ENCODE results near the gene MB21D2. TPM values are rescaled to one million over a fixed set of nuclear protein-coding genes. Genes with fewer than 3 reads are reported as not detected.

Gene MB21D2
- total RNA-seq, 1 donor from 2014 or later, result 14.1 TPM

- H3K4me1 Mint-ChIP-seq (ENCODE audit: unreplicated experiment), result peaks cover 21% of the 10 kb centered on the region
- no peak for DNase-seq (ENCODE audit: extremely low spot score, unreplicated experiment)
- H3K27ac Mint-ChIP-seq, result peak overlapping the region; percentile 23
- no peaks in the 10 kb centered on the region for H3K36me3 Mint-ChIP-seq
- no peaks in the 10 kb centered on the region for H3K9me3 Mint-ChIP-seq
- no peak overlapping the region for H3K4me3 Mint-ChIP-seq
- TF ChIP-seq CTCF (conservative IDR thresholded peaks at IDR 0.05), result peak; percentile 85
- no peaks in the 10 kb centered on the region for H3K27me3 Mint-ChIP-seq
Measured at GRCh38 chr3:192812743-192813383, 104.8 kb downstream of the MB21D2 start.

GRCh38 chr3:192805711-192806110 is 111.9 kb downstream of the MB21D2 start:
- Mint-ChIP-seq H3K27me3 (no peaks in the 10 kb centered on the region), H3K4me3 (no peak overlapping the region)

GRCh38 chr3:192804502-192804901 is 113.2 kb downstream of the MB21D2 start:
- H3K27me3 Mint-ChIP-seq, result no peaks in the 10 kb centered on the region

More at GRCh38 chr3:192805711-192806110, 111.9 kb downstream of the MB21D2 start:
- no peak overlapping the region for H3K27ac Mint-ChIP-seq
- no peaks in the 10 kb centered on the region for H3K9me3 Mint-ChIP-seq
- no peaks in the 10 kb centered on the region for H3K36me3 Mint-ChIP-seq
- DNase-seq (ENCODE audit: extremely low spot score, unreplicated experiment), result no peak
- peaks cover 10% of the 10 kb centered on the region for H3K4me1 Mint-ChIP-seq (ENCODE audit: unreplicated experiment)
- TF ChIP-seq CTCF (conservative IDR thresholded peaks at IDR 0.05), result no peak

GRCh38 chr3:192802957-192803899 is 114.4 kb downstream of the MB21D2 start:
- Mint-ChIP-seq H3K9me3 (no peaks in the 10 kb centered on the region), H3K27me3 (no peaks in the 10 kb centered on the region), H3K27ac (no peak overlapping the region), H3K36me3 (peaks cover 12% of the 10 kb centered on the region), H3K4me1 (ENCODE audit: unreplicated experiment) (peaks cover 10% of the 10 kb centered on the region), H3K4me3 (no peak overlapping the region)
- peak; percentile 79 for TF ChIP-seq CTCF (conservative IDR thresholded peaks at IDR 0.05)
- no peak for DNase-seq (ENCODE audit: extremely low spot score, unreplicated experiment)

More at GRCh38 chr3:192804502-192804901, 113.2 kb downstream of the MB21D2 start:
- Mint-ChIP-seq H3K9me3 (no peaks in the 10 kb centered on the region), H3K4me1 (ENCODE audit: unreplicated experiment) (peaks cover 10% of the 10 kb centered on the region), H3K4me3 (no peak overlapping the region), H3K27ac (no peak overlapping the region), H3K36me3 (peaks cover 5% of the 10 kb centered on the region)
- DNase-seq (ENCODE audit: extremely low spot score, unreplicated experiment), result no peak
- no peak for TF ChIP-seq CTCF (conservative IDR thresholded peaks at IDR 0.05)

GRCh38 chr3:192801985-192802384 is 115.7 kb downstream of the MB21D2 start:
- Mint-ChIP-seq H3K4me3 (no peak overlapping the region), H3K9me3 (no peaks in the 10 kb centered on the region), H3K27ac (no peak overlapping the region), H3K4me1 (ENCODE audit: unreplicated experiment) (peaks cover 10% of the 10 kb centered on the region), H3K27me3 (no peaks in the 10 kb centered on the region), H3K36me3 (peaks cover 12% of the 10 kb centered on the region)
- no peak for DNase-seq (ENCODE audit: extremely low spot score, unreplicated experiment)
- TF ChIP-seq CTCF (conservative IDR thresholded peaks at IDR 0.05), result no peak
